Myocyte (in vitro differentiated cells): ENCODE measurements around the gene WSCD2. TPM values are rescaled to one million over a fixed set of nuclear protein-coding genes. Genes with fewer than 3 reads are reported as not detected.

Experiments
- DNase-seq: peaks from one replicate; pipeline ENCODE4 v3.0.0-alpha.2; 2012; ENCODE audit warnings: low read depth
- total RNA-seq: library from RNA; depleted of rRNA; stranded (reverse); fragments of >200 nt; gene quantifications from 2 replicates; pipeline ENCODE4 v1.2.3, GENCODE V29; 2014

WSCD2 gene
- total RNA-seq, 1 donor from 2014 or later, result not detected

DNA sequence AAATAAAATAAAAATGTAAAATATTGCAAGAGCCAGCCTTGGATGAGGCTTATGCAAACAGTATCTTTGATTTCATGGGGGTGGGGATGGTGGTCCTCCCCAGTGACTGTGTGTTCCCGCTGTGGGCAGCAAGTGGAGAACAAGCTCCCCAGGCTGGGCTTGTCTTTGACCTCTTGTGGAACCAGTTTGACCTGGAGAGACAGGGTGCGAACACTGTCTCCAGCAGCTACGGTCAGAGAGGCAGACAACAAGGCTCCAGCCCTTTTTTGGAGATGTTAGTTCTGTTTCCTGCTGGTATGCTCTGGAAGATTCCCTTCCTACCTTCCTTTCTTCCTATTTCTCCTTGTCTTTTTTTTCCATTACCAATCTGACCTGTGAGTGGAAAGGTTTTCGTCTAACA, 21.8 kb upstream of the WSCD2 start:
- no peak for DNase-seq

DNA sequence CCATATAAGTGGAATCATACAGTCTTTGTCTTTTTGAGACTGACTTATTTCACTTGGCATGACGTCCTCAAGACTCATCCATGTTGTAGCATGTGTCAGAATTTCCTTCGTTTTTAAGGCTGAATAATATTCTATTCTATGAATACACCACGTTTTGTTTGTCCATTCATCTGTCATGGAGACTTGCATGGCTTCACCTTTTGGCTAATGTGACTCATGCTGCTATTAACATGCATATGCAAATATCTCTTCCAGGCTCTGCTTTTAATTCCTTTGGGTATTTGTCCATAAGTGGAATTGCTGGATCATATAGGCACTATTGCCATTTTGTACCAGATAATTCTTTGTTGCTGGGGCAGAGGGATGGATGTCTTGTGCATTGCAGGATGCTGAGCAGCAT, 19.6 kb upstream of the WSCD2 start:
- DNase-seq, result no peak

DNA sequence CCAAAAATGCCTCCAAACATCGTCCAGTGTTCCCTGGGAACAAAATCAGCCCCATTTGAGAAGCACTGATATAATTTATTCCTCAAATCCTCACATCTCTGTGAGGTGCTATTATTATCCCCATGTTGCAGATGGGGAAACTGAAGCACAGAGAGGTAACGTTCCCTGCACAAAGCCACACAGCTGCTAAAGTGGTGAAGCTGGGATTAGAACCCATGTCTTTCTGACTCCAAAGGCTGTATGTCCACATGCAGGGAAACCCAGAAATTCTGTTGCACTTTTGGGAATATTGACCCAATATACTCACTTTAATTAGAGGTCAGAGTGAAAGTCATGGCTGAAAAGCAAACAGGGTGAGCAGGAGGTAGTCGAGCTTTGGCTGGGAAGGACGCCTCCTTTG, 19.1 kb upstream of the WSCD2 start:
- no peak for DNase-seq

DNA sequence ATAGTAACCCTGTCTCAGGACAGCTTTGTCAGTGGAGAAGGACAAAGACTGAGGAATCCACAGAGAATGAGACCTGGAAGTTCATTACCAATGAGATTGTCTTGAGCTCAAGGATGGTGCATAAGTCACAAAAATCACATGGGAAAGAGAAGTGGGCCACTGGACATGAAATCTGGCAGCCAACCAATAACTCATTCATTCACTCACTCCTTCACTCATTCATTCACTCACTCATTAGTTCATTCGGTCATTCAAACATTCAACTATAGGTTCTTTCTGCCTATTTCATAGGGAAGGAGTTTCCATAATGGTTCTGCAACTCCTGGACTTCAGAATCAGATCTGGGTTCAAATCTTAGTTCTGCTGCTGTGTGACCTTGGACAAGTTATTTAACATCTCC, 18.2 kb upstream of the WSCD2 start:
- DNase-seq, result no peak

DNA sequence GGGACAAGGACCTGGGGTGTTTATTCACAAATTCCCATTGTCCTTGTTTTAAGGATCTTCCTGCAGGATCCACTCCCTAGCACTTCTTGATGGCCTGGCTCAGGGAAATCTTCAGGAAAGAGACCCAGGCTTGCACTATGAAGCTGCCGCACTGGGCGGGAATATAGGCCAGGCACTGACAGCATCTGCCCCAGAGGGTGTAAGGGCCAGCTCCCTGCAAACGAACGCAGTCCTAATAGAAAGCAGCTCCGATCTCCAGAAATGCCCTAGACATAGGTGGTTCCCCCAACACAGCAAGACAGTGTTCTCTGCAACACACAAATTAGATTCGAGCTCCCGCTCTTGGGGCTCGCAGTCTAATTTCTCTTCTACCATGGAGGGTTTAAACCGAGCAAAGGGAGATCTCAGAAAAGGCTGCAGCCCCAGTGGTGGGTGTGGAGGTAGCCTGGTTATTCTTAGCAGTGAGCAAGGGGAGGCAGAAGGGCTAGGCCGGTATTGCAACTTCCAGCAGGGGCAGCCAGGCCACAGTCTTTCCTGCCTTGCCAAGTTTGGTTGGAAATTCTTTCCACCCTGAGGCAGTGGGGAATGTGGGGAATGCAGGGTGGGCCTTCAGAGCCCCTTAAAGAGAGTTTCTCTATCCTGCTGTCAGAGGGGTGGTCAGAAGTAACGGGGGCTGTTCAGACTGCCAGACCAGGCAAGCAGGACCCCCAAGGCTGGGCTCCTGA, 16.1 kb upstream of the WSCD2 start:
- DNase-seq, result peak; percentile 4

DNA sequence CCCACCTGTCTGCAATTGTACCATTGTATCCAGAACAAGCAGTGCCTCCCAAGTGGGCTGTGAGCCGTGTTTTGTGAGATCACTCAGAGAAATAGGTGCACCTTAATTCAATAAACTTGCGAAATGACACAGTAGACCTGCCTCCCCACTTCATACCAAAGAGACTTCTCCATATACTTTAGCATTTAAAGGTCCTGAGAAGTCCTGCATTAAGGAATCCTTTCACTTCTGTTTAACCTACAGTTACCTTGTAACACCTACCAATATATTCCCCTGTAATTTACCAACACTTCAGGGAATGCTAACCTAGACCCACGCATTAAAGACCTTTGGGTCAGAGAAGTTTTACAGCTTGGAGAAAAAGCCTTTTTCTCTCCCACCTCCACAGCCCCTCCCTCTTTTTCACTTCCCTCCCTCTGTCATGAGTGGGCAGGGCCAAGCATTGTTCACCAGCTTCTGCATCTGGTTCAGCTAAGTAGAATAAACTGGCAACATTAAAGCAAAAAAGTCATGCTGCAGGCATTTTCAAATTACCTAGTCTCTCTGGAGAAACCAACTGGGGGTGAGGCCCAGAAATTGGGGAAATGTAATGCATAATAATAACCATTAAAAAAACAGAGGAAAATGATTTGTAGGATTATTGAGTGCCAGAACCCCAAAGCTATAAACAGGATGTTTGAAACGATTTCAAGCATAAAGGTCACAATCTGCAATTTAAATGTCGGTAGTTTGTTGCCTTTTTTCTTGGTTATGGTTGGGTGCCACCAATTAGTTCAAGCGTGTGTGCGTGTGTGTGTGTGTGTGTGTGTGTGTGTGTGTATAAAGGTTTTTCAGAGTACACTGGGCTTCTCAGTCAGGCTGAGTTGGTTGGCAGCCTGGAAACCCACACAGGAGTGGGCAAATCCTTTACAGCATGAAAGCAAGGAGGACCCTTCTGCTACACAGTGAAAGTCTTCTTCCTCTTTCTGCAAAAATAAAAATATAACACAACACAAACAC, 13.7 kb upstream of the WSCD2 start:
- no peak for DNase-seq

DNA sequence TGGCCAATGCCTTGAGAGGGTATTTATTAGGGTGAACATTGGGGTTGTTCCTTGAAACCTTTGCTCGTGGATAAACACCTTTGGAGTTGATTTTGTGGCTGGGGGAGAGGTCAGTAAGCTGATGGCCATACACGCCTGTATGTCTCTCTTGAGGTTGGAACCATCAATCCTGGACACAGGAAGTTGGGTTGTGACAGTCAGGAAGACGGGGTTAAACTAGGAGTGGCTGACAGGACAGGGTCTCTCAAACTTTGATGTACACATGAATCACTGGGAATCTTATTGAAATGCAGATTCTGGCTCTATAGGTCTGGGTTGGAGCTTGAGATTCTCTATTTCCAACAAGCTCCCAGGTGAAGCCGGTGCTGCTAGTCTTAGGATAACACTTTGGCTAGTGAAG, 12.8 kb upstream of the WSCD2 start:
- no peak for DNase-seq

DNA sequence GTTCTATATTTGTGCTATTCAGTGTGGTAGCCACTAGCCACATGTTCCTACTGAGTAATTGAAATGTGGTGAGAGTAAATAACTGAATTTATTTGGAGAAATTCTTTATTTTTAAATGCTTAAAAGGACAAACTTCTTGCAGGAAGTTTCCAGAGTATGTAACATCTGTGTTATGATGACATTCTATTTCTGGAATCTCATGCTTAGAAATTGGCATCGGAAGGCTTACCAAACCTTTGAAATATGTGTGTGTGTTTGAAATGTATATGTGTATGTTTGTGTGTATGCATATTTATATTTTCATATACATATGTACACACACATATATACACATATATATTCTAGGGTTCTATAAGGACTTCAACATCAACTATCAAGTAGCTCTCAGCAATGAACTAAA, 12.4 kb upstream of the WSCD2 start:
- no peak for DNase-seq

DNA sequence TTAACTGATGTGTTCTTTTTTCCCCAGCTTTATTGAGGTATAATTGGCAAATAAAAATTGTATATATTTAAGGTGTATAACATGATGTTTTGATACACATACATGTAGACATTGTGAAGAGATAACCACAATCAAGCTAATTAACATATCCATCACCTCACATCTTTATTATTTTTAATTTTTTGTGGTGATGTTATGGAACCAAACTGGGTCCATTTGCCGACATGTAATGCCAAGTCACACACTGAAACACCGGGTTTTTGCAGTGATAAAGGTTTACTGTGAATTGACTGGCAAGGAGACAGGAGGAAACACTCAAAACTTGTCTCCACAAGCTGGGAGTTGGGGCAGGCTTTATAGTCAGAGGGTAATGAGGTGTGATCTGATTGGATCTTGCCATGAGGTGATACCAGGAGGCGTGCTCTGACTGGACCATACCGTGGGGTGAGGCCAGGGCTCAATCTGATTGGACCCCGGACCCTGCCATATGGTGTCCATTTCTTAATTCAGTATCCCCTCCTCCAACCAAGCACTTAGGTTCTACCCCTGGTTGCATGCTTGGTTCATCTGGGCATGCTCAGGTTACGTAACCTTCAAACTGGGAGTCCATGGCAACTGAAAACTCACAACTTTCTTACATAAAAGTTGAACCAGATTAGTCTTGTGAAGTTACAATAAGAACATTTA, 11.8 kb upstream of the WSCD2 start:
- DNase-seq, result no peak

DNA sequence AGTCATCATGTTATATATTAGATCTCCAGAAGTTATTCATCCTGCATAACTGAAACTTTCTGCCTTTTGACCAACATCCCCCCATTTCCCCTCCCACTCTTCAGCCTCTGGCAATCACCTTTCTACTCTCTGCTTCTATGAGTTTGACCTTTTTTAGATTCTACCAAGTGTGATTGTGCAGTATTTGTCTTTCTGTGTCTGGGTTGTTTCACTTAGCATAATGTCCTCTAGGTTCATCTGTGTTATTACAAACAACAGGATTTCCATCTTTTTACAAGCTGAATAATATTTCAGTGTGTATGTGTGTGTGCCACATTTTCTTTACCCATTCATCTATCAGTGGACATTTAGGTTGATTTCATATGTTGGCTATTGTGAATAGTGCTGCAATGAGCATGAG, 11.2 kb upstream of the WSCD2 start:
- DNase-seq, result no peak

DNA sequence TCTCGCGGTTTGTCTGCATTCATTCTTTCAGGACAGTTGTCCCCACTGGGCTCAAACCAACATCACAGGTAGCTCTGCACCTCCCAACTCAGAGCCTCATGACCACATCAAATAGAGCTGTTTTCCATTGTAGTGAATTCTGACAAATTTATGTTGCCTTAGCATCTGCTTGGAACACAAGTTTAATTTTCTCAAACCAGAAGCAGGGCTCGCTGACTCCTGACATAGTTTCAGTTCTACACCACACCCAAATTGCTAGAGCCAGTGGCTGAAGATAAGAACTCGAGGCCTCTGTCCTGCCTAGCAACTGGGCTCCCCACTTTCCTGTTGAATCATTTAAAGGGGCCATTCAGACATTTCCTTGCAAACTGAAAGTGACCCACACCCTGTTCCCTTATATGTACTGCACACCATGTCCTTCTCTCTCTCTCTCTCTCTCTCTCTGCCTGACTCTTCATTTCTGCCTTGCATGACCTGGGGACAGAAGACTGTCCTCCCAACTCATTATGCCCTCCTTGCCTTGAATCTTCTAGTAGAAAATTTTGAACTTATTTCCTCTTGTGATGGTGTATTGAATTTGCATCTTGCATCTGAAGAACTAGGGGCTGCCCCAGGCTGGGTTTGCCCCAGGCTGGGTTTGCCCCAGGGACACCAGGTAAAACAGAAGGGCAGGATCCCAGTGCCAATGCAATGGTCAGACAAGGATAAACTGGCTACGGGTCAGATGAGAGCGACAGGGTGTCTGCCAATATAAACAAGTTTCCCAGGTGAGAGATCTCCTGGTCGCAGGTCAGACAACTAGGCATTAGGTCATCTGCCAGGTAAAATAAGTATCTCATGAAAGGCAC, 9.7 kb upstream of the WSCD2 start:
- no peak for DNase-seq

DNA sequence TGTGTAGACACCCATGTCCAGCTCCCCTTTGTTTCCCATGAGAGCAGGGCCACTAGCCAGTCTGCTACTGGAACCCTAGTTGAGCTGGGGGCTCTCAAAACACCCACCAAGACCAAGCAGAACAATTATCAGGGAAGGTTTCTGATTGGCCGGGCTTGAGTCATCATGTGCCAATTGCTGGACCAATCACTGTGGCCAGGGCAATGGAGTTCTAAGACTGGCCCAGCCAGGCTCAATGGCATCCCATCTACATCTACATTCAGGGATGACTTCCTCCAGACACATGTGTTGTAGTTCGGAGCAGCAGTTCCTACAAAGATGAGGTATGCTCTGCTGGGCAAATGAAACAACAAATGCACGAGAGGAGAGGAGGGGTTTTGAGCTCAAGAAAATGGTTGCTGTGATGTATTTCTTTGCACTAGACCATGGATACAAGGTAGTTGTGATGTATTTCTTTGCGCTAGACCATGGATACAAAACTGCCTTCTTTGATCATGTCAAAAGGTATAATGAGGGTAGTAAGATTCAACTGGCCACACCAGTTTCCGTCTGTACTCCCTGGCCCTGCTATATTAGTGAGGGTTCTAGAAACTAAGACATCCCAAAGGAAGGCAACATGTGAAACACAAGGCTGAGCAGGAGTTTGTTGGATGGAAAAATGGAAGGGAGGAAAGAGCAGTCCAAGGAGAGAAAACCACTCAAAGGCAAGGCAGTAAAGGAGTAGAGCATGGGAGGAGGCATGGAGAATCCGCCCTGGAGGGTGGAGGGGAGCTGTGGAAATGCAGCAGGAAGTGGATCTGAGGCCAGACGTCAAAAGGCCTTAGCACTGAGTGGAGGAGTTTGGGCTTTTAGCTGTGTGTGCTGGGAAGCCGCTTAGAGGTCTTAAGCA, 8.9 kb upstream of the WSCD2 start:
- no peak for DNase-seq

DNA sequence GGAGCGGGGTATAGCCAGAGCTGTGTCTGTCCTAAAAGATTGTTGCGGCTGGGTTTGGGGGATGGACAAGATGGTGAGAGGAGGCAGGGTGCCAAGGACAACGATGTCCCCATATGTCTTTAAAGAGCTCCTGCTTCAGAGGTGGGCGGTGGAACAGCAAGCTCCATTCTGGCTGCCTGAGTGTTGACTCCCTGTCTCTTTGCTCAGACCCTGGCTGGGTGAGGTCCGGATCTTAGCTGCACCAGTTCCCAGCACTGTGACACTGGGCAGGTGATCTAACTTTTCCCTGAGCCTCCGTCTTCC, 8.3 kb upstream of the WSCD2 start:
- DNase-seq, result no peak

DNA sequence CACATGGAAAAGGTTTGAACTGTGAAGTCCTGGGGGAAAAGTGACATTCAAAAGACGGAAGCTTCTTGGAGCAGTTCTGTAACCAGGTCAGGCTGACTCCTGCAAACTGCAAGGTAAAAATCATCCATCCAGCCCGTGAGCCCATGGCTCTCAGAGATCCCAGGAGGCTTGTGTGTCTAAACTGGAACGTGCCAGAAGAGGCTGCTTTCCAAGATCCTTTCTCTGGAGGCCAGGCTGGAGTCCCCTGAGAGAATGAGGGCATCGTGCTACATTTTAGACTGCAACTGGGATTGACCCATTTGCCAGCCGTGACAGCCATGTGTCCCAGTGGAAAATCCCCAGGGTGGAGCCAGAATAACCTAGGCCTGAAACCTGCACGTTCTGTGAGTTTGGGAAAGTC, 7.8 kb upstream of the WSCD2 start:
- DNase-seq, result no peak

DNA sequence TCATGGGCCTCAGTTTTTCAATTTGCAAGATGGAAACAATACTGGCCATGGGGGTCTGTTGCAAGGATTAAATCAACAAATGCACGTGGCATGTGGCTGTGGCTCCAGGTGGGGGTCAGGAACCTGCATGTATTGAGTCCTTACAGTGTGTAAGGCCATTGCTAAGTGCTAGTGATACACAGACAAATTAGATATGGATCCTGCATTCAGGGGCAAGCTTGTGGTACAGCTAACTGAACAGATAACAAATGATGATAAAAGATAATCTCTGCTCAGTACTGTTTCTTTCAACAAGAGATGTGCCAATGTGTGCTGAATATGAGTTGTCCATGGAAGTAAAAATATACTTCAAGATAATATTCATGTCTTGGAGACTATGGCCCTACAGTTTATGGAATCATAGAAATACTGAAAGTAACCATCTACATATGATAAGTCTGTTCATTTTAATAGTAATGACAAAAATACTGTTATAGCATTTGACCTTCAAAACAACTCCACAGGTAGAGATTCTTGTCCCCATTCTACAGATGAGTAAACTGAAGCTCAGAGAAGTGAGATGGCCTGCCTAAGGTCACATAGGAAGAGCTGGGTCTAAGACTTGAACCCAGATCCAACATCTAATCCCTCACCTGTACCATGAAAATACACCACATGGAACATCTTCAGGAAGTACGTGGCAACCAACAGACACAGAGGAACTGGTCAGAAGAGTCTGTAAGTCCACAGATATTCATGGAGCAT, 7.2 kb upstream of the WSCD2 start:
- no peak for DNase-seq

DNA sequence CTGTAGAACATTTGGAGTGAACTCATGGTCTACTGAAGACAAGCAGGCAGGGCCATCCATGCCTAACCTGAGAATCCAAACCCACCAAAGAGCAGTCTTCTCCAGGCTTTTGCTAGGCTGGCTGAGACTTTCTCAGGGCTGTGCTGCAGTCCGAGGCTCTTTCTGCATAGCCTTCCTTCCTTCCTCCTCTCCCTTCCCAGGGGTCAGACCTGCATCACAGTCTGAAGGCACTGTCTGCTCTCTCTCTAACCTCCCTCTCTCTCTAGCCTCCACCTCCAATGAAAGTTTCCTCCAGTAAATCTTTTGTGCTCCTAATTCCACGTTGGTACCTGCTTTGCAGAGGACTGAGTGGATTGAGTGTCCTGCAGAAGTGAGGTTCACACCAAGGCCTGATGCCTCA, 6.4 kb upstream of the WSCD2 start:
- no peak for DNase-seq

DNA sequence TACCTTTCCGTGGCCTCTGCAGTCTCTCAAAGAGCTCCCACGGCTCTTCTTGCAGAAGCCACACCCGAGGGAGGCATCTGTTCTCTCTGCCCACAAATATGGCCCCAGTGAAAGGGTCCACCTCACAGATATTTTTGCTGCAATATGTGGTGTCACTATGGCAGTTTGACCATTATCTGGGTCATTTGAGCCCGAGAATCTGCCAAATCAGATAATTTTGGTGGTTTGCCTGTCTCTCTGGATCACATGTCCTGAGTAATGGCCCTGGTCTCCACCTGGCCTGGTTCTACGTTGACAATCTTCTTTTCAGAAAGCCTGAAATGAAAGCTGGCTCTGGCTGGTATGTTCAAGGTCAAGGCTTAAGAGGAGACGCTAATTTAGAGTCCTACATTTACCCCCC, 5.7 kb upstream of the WSCD2 start:
- DNase-seq, result no peak

DNA sequence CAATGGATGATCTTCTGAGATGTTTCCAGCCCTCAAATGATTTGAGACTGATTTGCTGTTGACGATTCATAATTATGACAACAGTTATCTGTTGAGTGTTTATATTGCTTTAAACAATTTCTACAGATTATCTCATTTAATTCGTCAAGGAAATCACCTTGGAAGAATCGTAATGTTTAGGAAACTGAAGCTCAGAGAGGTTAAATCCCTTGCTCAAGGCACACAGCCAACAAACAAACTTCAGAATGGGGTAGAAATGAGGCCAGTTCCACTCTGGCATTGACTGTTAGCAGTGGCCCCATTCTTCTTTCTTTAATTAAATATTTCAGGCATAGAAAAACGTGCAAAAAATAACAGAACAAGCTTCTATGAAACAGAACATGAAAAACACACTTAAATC, 4.0 kb upstream of the WSCD2 start:
- DNase-seq, result no peak

DNA sequence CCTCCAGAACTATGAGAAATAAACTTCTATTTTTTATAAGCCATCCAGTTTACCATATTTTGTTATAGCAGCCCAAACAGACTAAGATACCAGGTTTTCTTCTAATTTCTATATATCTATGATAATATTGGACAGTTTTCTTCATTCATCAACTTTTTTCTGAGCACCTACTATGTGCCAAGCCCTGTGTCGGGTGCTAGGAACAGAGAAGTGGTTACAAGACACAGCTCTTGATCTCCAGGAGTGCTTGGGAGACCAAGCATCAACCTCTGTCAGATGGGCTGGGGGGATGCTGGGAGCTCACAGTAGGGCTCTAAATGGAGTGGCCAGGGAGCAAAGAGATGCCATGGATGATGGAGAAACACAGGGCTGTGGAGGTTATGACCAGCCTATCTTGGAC, 2.9 kb upstream of the WSCD2 start:
- no peak for DNase-seq
